IPS DF 4.7 (cell line): ENCODE data around the gene SLC10A6.

Experiments
- DNase-seq: peaks from one replicate; pipeline ENCODE4 v3.0.0-alpha.2; 2013; ENCODE audit warnings: low spot score; ENCODE audit errors: extremely low read depth

The SLC10A6 gene

GRCh38 chr4:86788826-86789225 is 60.4 kb downstream of the SLC10A6 start:
- peak; percentile 25 for DNase-seq

- no peak for DNase-seq
Observed at GRCh38 chr4:86778175-86778574, 71.0 kb downstream of the SLC10A6 start.

- no peak for DNase-seq
Observed at GRCh38 chr4:86775061-86775460, 74.1 kb downstream of the SLC10A6 start.
